GM12878 (cell line): ENCODE results near the gene PDZD2. TPM values are rescaled to one million over a fixed set of nuclear protein-coding genes. Genes with fewer than 3 reads are reported as not detected.

Experiments
- ATAC-seq: fragments of 200-7000 bp; cut with Tn5 transposase; 3 replicates; pipeline ENCODE4 v1.9.1; 2020; ENCODE audit warnings: mild to moderate bottlenecking, moderate library complexity
- BruUV-seq: library from RNA; stranded (reverse); fragments of 400-500 nt; replicated peaks from 2 replicates; lab custom pipeline; 2021; lab: Mats Ljungman, UMichigan
- CTCF ChIA-PET: fragments of 300-600 bp; sonication (Branson Sonifier 250); formaldehyde crosslinking; extraction: SDS; loops from one replicate; lab custom pipeline; 2021; ENCODE audit warnings: inconsistent platforms; lab: Yijun Ruan, JAX
- POLR2A ChIA-PET: fragments of 350-600 bp; formaldehyde crosslinking; extraction: SDS; loops from one replicate; lab custom pipeline; 2021; ENCODE audit warnings: inconsistent platforms; lab: Charles Lee
- RAD21 ChIA-PET: fragments of 300-600 bp; sonication (Branson Sonifier 250); formaldehyde crosslinking; loops from one replicate; lab custom pipeline; 2023; ENCODE audit warnings: antibody characterized with exemption; ENCODE audit not compliant: unreplicated experiment; lab: Charles Lee
- SMC1A ChIA-PET: fragments of 300-600 bp; sonication (Branson Sonifier 250); formaldehyde crosslinking; loops from one replicate; lab custom pipeline; 2023; ENCODE audit not compliant: unreplicated experiment, uncharacterized antibody; lab: Charles Lee
- DNase-seq: peaks from one replicate; pipeline ENCODE4 v3.0.0-alpha.2; 2011; ENCODE audit warnings: low read depth, low spot score
- FAIRE-seq: peaks from 3 replicates; lab custom pipeline; 2011; peaks lifted over from hg19 to GRCh38; lab: Jason Lieb, UNC
- H2AFZ ChIP-seq: 2 replicates; pipeline ENCODE4 v1.6.0; 2011; ENCODE audit warnings: low read depth, low read length, control low read depth; ENCODE audit not compliant: control insufficient read depth
- H3K27ac ChIP-seq: 2 replicates; pipeline ENCODE4 v1.5.1; 2011; ENCODE audit warnings: control low read depth; ENCODE audit not compliant: control insufficient read depth, insufficient read depth
- H3K27me3 ChIP-seq, 2 experiments: replicated peaks in 1 of 2; 2 replicates each; pipeline versions ENCODE4 v1.6.0 to v1.6.1; 2011; ENCODE audit warnings: low read length in 1 of 2; ENCODE audit not compliant: control insufficient read depth in 2 of 2, insufficient read depth in 2 of 2
- H3K36me3 ChIP-seq, 2 experiments: 2 replicates each; pipeline ENCODE4 v1.5.1; 2011; ENCODE audit warnings: low read length in 1 of 2; ENCODE audit not compliant: control insufficient read depth in 2 of 2, insufficient read depth in 2 of 2
- H3K4me1 ChIP-seq: 2 replicates; pipeline ENCODE4 v1.6.1; 2011; ENCODE audit warnings: mild to moderate bottlenecking, low read length, moderate library complexity, mixed read lengths; ENCODE audit not compliant: control insufficient read depth, insufficient read depth
- H3K4me2 ChIP-seq: 2 replicates; pipeline ENCODE4 v1.6.0; 2011; ENCODE audit warnings: control low read depth; ENCODE audit not compliant: control insufficient read depth, insufficient read depth
- H3K4me3 ChIP-seq: fragments of 200-600 bp; sonication (generic); 2 replicates; pipeline ENCODE4 v1.5.1; 2016
- H3K79me2 ChIP-seq: 2 replicates; pipeline ENCODE4 v1.6.0; 2011; ENCODE audit warnings: low read length; ENCODE audit not compliant: control insufficient read depth, insufficient read depth
- H3K9ac ChIP-seq: 2 replicates; pipeline ENCODE4 v1.8.0; 2011; ENCODE audit warnings: low read length, control low read depth, mixed read lengths; ENCODE audit not compliant: control insufficient read depth, insufficient read depth
- H3K9me3 ChIP-seq: replicated peaks from 3 replicates; pipeline ENCODE4 v1.5.1; 2011; ENCODE audit warnings: mild to moderate bottlenecking, low read length; ENCODE audit not compliant: control insufficient read depth, insufficient read depth
- H4K20me1 ChIP-seq: 2 replicates; pipeline ENCODE4 v1.6.0; 2011; ENCODE audit not compliant: control insufficient read depth, insufficient read depth
- CBFB ChIP-seq: IDR thresholded peaks from 2 replicates; pipeline ENCODE4 v1.6.1; 2016; ENCODE audit warnings: antibody characterized with exemption, low read depth
- ESRRA ChIP-seq: IDR thresholded peaks from 2 replicates; pipeline ENCODE4 v1.6.1; 2012; ENCODE audit warnings: mild to moderate bottlenecking, low read length, improper control_type of control experiment
- FOXM1 ChIP-seq: IDR thresholded peaks from 2 replicates; pipeline ENCODE4 v1.6.1; 2012; ENCODE audit warnings: low read depth, mild to moderate bottlenecking, inconsistent platforms, low read length, moderate library complexity
- HDAC6 ChIP-seq: fragments of 200-600 bp; sonication (generic); IDR thresholded peaks from one replicate; pipeline ENCODE4 v1.8.0; 2017; ENCODE audit warnings: antibody characterized with exemption; ENCODE audit not compliant: unreplicated experiment
- IKZF2 ChIP-seq, 2 experiments: fragments of 450-650 bp; IDR thresholded peaks; 2 replicates each; pipeline ENCODE4 v1.6.1; 2017; ENCODE audit warnings: mild to moderate bottlenecking in 2 of 2, moderate library complexity in 2 of 2
- MYB ChIP-seq: fragments of 150-350 bp; IDR thresholded peaks from 2 replicates; pipeline ENCODE4 v1.6.1; 2014; ENCODE audit warnings: mild to moderate bottlenecking, low read depth, low read length, borderline replicate concordance
- NFXL1 ChIP-seq: fragments of 450-650 bp; IDR thresholded peaks from 2 replicates; pipeline ENCODE4 v1.6.1; 2017; ENCODE audit warnings: antibody characterized with exemption, mild to moderate bottlenecking, borderline replicate concordance
- RAD21 ChIP-seq: IDR thresholded peaks from 2 replicates; pipeline ENCODE4 v1.6.1; 2011; ENCODE audit warnings: mild to moderate bottlenecking, low read depth, low read length, moderate library complexity; ENCODE audit not compliant: insufficient read depth
- YY1 ChIP-seq: IDR thresholded peaks from 2 replicates; pipeline ENCODE4 v1.6.1; 2011; ENCODE audit warnings: low read depth, mild to moderate bottlenecking, low read length
- ZBED1 ChIP-seq: IDR thresholded peaks from 2 replicates; pipeline ENCODE4 v1.6.1; 2016; ENCODE audit warnings: borderline replicate concordance
- ZNF274 ChIP-seq: IDR thresholded peaks from one replicate; pipeline ENCODE4 v1.8.0; 2011; ENCODE audit not compliant: insufficient read length, insufficient read depth
- WGBS: methylation state at CpG from one replicate; pipeline ENCODE4 v1.1.6; 2016; ENCODE audit warnings: low lambda C conversion rate; ENCODE audit not compliant: insufficient replicate concordance, insufficient coverage; ENCODE audit errors: missing lambda C conversion rate; 5-methylcytosine and 5-hydroxymethylcytosine counted together
- in situ Hi-C: fragments of 300-500 bp; cut with MboI; formaldehyde crosslinking; loops from 9 replicates; pipeline ENCODE4 v1.14.3; 2018; ENCODE audit warnings: mixed read lengths
- intact Hi-C: fragments of 100-400 bp; cut with micrococcal nuclease; formaldehyde crosslinking; loops from one replicate; pipeline ENCODE4 v1.14.2; 2022; ENCODE audit not compliant: unreplicated experiment
- polyA plus RNA-seq, 11 experiments: library from polyadenylated mRNA; depleted of rRNA in 4 of 11; unstranded in 6 of 11; stranded (reverse) in 5 of 11; fragments of >200 nt; fragmentation: Nextera tagmentation in 4 of 11; fragmentation: Illumina TruSeq in 1 of 11; extraction: Ambion mirVana in 4 of 11; extraction: Trizol in 1 of 11; gene quantifications; 1 replicate in 1 of 11; 2 replicates in 10 of 11; pipeline versions ENCODE4 v1.2.1 to v1.2.3, GENCODE V29; 2011 to 2016; ENCODE audit warnings: inconsistent platforms in 2 of 11, missing spikeins in 2 of 11, low read depth in 1 of 11
- total RNA-seq, 4 experiments: library from RNA; depleted of rRNA in 3 of 4; stranded (reverse); fragments of >200 nt in 3 of 4; fragmentation: Illumina TruSeq in 1 of 4; extraction: Trizol in 1 of 4; gene quantifications; 2 replicates each; pipeline versions ENCODE4 v1.2.1 to v1.2.3, GENCODE V29; 2013 to 2021
- TF ChIP-seq, protein P1 (sequence below): IDR thresholded peaks from 2 replicates; pipeline ENCODE4 v1.6.1; 2012; ENCODE audit warnings: improper control_type of control experiment, low read depth, low read length; ENCODE audit not compliant: insufficient replicate concordance

The PDZD2 gene
- total and polyA plus RNA-seq, 10 of the 15 experiments (the other 5 are each of a cell fraction or from before 2014, with no cell fraction given), result 0.01 to 0.58 (median 0.29) TPM; not detected in 3

DNA sequence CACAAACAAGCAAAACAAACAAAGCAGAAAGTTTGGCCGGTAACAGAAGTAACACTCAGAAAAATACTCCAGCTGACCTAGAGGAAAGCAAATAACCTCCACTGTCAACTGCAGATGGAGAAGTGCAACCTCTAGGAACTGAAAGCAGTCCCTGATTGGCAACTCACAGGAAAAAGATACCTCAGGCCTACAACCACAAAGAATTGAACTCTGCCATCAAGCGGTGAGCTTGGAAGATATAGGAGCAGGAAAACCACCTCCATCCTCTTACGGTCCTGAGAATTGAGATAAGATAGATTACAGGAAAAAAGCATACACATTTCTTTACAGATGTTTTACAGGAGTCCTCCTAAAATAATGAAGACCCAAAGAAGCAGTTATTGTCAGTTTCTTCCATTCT, 184.5 kb downstream of the PDZD2 start:
- intact Hi-C loops (no loop called here), in situ Hi-C loops (loop anchor here (5.0 kb wide), 1 partner anchor 269 kb away; no protein-coding TSS in a partner anchor)
- Histone ChIP-seq H3K9ac (no peak overlapping the region), H3K4me2 (no peak overlapping the region), H3K36me3 (no peaks in the 10 kb centered on the region), H2AFZ (no peak overlapping the region), H4K20me1 (no peaks in the 10 kb centered on the region), H3K4me1 (no peaks in the 10 kb centered on the region), H3K9me3 (no peaks in the 10 kb centered on the region), H3K27ac (no peak overlapping the region), H3K27me3 (no peaks in the 10 kb centered on the region), H3K79me2 (no peaks in the 10 kb centered on the region), H3K4me3 (no peak overlapping the region)
- BruUV-seq, result no TSS peak
- WGBS, result 33% methylated on average over 3 of the region's 3 CpGs
- ChIA-PET CTCF (interaction anchor here (1.1 to 5.0 kb wide), 5 partner anchors 14 to 311 kb away, joined by 3 to 27 read pairs (median 4); no protein-coding TSS in a partner anchor), RAD21 (no interaction called here), SMC1A (interaction anchor here (0.7 to 1.7 kb wide), 2 partner anchors 230 to 270 kb away, joined by 3 to 7 read pairs; no protein-coding TSS in a partner anchor), POLR2A (no interaction called here)
- ATAC-seq (no peak), DNase-seq (no peak), FAIRE-seq (no peak)
- TF ChIP-seq RAD21 (0 out of 2 replicates have a peak, but pooled peaks have one; percentile 12), ESRRA (no peak)

DNA sequence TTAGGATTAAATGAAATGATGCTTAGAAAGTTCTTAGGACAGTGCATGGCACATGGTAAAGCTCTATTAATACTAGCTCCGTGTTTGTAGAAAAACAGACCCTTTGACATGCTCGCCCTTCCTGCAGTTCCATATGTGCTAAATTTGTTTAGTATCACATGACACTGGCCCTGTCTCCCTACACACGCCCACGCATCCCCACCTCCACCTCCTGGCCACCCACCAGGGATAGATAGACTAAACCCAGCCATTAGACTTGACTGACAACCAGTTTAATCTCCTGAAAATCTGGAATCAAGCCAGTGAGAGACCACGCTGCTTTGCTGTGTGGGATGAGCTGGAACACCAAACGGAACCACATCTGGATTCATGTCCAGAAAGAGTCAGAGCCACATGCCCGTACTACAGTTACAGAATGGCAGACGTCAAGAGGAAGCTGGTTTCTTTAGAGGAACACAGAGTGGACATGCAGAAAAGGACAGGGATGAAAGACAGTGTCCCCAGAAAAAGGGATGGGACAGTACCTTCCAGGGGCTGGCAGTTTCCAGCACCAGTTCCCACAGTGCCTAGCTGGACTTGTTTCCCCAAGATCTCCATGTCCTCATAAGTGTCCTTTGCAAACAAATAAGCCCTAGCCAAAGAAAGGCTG, 186.1 kb downstream of the PDZD2 start:
- intact Hi-C loops, result loop anchor here (1.0 to 5.0 kb wide), 3 partner anchors 251 to 502 kb away; no protein-coding TSS in a partner anchor
- ATAC-seq, result no peak
- no peaks in the 10 kb centered on the region for H4K20me1 ChIP-seq
- ChIA-PET CTCF (interaction anchor here (0.5 to 5.0 kb wide), 10 partner anchors 8 to 1765 kb away, joined by 3 to 27 read pairs (median 4); partner anchors contain the start of gene PDZD2), RAD21 (interaction anchor here (0.7 to 2.3 kb wide), 3 partner anchors 243 to 268 kb away, joined by 3 to 12 read pairs (median 4); no protein-coding TSS in a partner anchor), POLR2A (no interaction called here), SMC1A (interaction anchor here (0.6 to 1.7 kb wide), 5 partner anchors 10 to 549 kb away, joined by 3 to 7 read pairs (median 3); no protein-coding TSS in a partner anchor)
- in situ Hi-C loops, result loop anchor here (5.0 kb wide), 1 partner anchor 267 kb away; no protein-coding TSS in a partner anchor
- H3K36me3 ChIP-seq, result no peaks in the 10 kb centered on the region
- H3K27me3 ChIP-seq, result no peaks in the 10 kb centered on the region
- no peak for DNase-seq
- no peaks in the 10 kb centered on the region; the same call in 2 of the 3 replicates for H3K9me3 ChIP-seq
- H3K4me1 ChIP-seq, result no peaks in the 10 kb centered on the region
- WGBS, result 13% methylated on average over 8 of the region's 8 CpGs
- H3K27ac ChIP-seq, result no peak overlapping the region
- H3K9ac ChIP-seq, result no peak overlapping the region
- no peak overlapping the region for H3K4me3 ChIP-seq
- no peak overlapping the region for H2AFZ ChIP-seq
- BruUV-seq, result no TSS peak
- no peak for FAIRE-seq
- H3K79me2 ChIP-seq, result no peaks in the 10 kb centered on the region
- no peak overlapping the region for H3K4me2 ChIP-seq
- TF ChIP-seq MYB (no peak), FOXM1 (no peak), NFXL1 (no peak), ZNF274 (no peak), IKZF2 (IDR thresholded peaks at IDR 0.05) (no peak), CBFB (no peak), ZBED1 (no peak), YY1 (no peak), HDAC6 (no peak)
- TF ChIP-seq, protein P1, sequence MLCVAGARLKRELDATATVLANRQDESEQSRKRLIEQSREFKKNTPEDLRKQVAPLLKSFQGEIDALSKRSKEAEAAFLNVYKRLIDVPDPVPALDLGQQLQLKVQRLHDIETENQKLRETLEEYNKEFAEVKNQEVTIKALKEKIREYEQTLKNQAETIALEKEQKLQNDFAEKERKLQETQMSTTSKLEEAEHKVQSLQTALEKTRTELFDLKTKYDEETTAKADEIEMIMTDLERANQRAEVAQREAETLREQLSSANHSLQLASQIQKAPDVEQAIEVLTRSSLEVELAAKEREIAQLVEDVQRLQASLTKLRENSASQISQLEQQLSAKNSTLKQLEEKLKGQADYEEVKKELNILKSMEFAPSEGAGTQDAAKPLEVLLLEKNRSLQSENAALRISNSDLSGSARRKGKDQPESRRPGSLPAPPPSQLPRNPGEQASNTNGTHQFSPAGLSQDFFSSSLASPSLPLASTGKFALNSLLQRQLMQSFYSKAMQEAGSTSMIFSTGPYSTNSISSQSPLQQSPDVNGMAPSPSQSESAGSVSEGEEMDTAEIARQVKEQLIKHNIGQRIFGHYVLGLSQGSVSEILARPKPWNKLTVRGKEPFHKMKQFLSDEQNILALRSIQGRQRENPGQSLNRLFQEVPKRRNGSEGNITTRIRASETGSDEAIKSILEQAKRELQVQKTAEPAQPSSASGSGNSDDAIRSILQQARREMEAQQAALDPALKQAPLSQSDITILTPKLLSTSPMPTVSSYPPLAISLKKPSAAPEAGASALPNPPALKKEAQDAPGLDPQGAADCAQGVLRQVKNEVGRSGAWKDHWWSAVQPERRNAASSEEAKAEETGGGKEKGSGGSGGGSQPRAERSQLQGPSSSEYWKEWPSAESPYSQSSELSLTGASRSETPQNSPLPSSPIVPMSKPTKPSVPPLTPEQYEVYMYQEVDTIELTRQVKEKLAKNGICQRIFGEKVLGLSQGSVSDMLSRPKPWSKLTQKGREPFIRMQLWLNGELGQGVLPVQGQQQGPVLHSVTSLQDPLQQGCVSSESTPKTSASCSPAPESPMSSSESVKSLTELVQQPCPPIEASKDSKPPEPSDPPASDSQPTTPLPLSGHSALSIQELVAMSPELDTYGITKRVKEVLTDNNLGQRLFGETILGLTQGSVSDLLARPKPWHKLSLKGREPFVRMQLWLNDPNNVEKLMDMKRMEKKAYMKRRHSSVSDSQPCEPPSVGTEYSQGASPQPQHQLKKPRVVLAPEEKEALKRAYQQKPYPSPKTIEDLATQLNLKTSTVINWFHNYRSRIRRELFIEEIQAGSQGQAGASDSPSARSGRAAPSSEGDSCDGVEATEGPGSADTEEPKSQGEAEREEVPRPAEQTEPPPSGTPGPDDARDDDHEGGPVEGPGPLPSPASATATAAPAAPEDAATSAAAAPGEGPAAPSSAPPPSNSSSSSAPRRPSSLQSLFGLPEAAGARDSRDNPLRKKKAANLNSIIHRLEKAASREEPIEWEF, result no peak
